Measurements from ENCODE around the gene MYO18A.

GRCh38 chr17:29050176-29050575 is 130.0 kb downstream of the MYO18A start:
- TF ChIP-seq EZH2phosphoT487 (IDR thresholded peaks at IDR 0.05; ENCODE audit: insufficient read depth, low read depth) (no peak), EZH2 (IDR thresholded peaks at IDR 0.05; ENCODE audit: insufficient read depth, poor library complexity, severe bottlenecking) (no peak)
